HG03442 (cell line): ENCODE measurements around the gene RND1.
"Not testable (repeated sequence)": the region's sequence is repeated elsewhere in the genome, so short reads cannot be mapped to it uniquely, and the experiment has no call there.

ENCODE experiments used
- ATAC-seq: cut with Tn5 transposase; IDR thresholded peaks from one replicate; pipeline ENCODE4 v1.9.1; 2021; ENCODE audit warnings: mild to moderate bottlenecking, moderate library complexity; ENCODE audit not compliant: unreplicated experiment

Gene RND1

GRCh38 chr12:48865281-48866051 is at the start of gene RND1:
RND1 (minus strand) TSS chr12:48865870; CDS start chr12:48865767, 103 bp downstream.
- ATAC-seq, result peak; percentile 86

- ATAC-seq, result no peak
These were observed 44.5 kb upstream of the RND1 start for GRCh38 chr12:48910196-48910595.

- not testable (repeated sequence) for ATAC-seq
These were observed 44.0 kb upstream of the RND1 start for GRCh38 chr12:48909698-48910097.

GRCh38 chr12:48907245-48907644 is 41.6 kb upstream of the RND1 start:
- ATAC-seq, result no peak

- ATAC-seq, result peak; percentile 60
These were observed 38.3 kb upstream of the RND1 start for GRCh38 chr12:48903982-48904411.

- ATAC-seq, result no peak
These were observed 37.8 kb upstream of the RND1 start for GRCh38 chr12:48903363-48903981.

GRCh38 chr12:48901278-48901677 is 35.6 kb upstream of the RND1 start:
- ATAC-seq, result peak; percentile 42

GRCh38 chr12:48899651-48900050 is 34.0 kb upstream of the RND1 start:
- ATAC-seq, result no peak

GRCh38 chr12:48894271-48894670 is 28.6 kb upstream of the RND1 start:
- ATAC-seq, result no peak

- ATAC-seq, result peak; percentile 76
These were observed 25.2 kb upstream of the RND1 start for GRCh38 chr12:48890657-48891418.

GRCh38 chr12:48889679-48890078 is 24.0 kb upstream of the RND1 start:
- ATAC-seq, result no peak

GRCh38 chr12:48883305-48884161 is 17.9 kb upstream of the RND1 start:
- ATAC-seq, result no peak

GRCh38 chr12:48882972-48883304 is 17.3 kb upstream of the RND1 start:
- no peak for ATAC-seq

GRCh38 chr12:48882315-48882687 is 16.6 kb upstream of the RND1 start:
- no peak for ATAC-seq

GRCh38 chr12:48881686-48882314 is 16.1 kb upstream of the RND1 start:
- no peak for ATAC-seq

GRCh38 chr12:48880647-48881046 is 15.0 kb upstream of the RND1 start:
- ATAC-seq, result no peak

GRCh38 chr12:48878548-48878947 is 12.9 kb upstream of the RND1 start:
- ATAC-seq, result no peak

GRCh38 chr12:48875944-48876515 is 10.4 kb upstream of the RND1 start:
- no peak for ATAC-seq

GRCh38 chr12:48873534-48873933 is 7.9 kb upstream of the RND1 start:
- not testable (repeated sequence) for ATAC-seq

GRCh38 chr12:48873096-48873495 is 7.4 kb upstream of the RND1 start:
- ATAC-seq, result no peak
